Small intestine (tissue), 7 donors: ENCODE measurements around the gene UBL4A. TPM values are rescaled to one million over a fixed set of nuclear protein-coding genes. Genes with fewer than 3 reads are reported as not detected.
A peak's percentile ranks its signal among the peaks of the same experiment; 100 is the strongest.

Experiments
- DNase-seq, 2 donors: peaks; one replicate each; pipeline versions ENCODE4 v3.0.0 to v3.0.0-alpha.2; 2013
- FAIRE-seq: peaks from 2 replicates; lab custom pipeline; 2012; peaks lifted over from hg19 to GRCh38; lab: Jason Lieb, UNC
- H3K27ac ChIP-seq, 3 donors: one replicate each; pipeline ENCODE4 v1.5.1; 2013; ENCODE audit warnings: low read length in 2 of 3, mild to moderate bottlenecking in 2 of 3, control low read depth in 1 of 3, inconsistent platforms in 1 of 3, low read depth in 1 of 3, moderate library complexity in 1 of 3
- H3K27me3 ChIP-seq, 3 donors: one replicate each; pipeline ENCODE4 v1.6.1; 2013; ENCODE audit warnings: low read length in 3 of 3, inconsistent platforms in 1 of 3; ENCODE audit not compliant: control insufficient read depth in 3 of 3, insufficient read depth in 3 of 3
- H3K36me3 ChIP-seq, 3 donors: one replicate each; pipeline ENCODE4 v1.6.1; 2013; ENCODE audit warnings: low read length in 3 of 3, inconsistent platforms in 1 of 3, low read depth in 1 of 3, mild to moderate bottlenecking in 1 of 3, moderate library complexity in 1 of 3; ENCODE audit not compliant: control insufficient read depth in 3 of 3, insufficient read depth in 2 of 3
- H3K4me1 ChIP-seq, 3 donors: one replicate each; pipeline ENCODE4 v1.6.1; 2013; ENCODE audit warnings: low read length in 2 of 3, inconsistent platforms in 1 of 3, low read depth in 1 of 3, mild to moderate bottlenecking in 1 of 3, moderate library complexity in 1 of 3; ENCODE audit not compliant: control insufficient read depth in 3 of 3, insufficient read depth in 2 of 3
- H3K4me3 ChIP-seq, 3 donors: one replicate each; pipeline ENCODE4 v1.5.1; 2013; ENCODE audit warnings: low read length in 3 of 3, control low read depth in 1 of 3, inconsistent platforms in 1 of 3, low read depth in 1 of 3, mild to moderate bottlenecking in 1 of 3, moderate library complexity in 1 of 3
- H3K9me3 ChIP-seq, 2 donors: one replicate each; pipeline ENCODE4 v1.6.1; 2013; ENCODE audit warnings: low read depth in 1 of 2, low read length in 1 of 2; ENCODE audit not compliant: control insufficient read depth in 2 of 2, insufficient read depth in 1 of 2
- WGBS, 3 donors: extraction: QIAGEN DNeasy Blood & Tissue Kit; methylation state at CpG; one replicate each; pipeline ENCODE4 v1.1.7; 2013; 5-methylcytosine and 5-hydroxymethylcytosine counted together
- polyA plus RNA-seq, 4 donors: library from polyadenylated mRNA; stranded (reverse) in 3 of 4; unstranded in 1 of 4; fragments of 200-250 nt in 3 of 4; fragments of 120-200 nt in 1 of 4; gene quantifications; one replicate each; pipeline versions ENCODE4 v1.2.1 to v1.2.3, GENCODE V29; 2013
- donor health status: healthy with polysubstance abuse.
- donor health status: control.
- donor health status: control.
- donor health status: Bipolar disorder and iron deficiency.
- donor health status: healthy.

Gene UBL4A
- polyA plus RNA-seq, 4 donors: 23.8 to 32.3 (median 28.3) TPM

DNA sequence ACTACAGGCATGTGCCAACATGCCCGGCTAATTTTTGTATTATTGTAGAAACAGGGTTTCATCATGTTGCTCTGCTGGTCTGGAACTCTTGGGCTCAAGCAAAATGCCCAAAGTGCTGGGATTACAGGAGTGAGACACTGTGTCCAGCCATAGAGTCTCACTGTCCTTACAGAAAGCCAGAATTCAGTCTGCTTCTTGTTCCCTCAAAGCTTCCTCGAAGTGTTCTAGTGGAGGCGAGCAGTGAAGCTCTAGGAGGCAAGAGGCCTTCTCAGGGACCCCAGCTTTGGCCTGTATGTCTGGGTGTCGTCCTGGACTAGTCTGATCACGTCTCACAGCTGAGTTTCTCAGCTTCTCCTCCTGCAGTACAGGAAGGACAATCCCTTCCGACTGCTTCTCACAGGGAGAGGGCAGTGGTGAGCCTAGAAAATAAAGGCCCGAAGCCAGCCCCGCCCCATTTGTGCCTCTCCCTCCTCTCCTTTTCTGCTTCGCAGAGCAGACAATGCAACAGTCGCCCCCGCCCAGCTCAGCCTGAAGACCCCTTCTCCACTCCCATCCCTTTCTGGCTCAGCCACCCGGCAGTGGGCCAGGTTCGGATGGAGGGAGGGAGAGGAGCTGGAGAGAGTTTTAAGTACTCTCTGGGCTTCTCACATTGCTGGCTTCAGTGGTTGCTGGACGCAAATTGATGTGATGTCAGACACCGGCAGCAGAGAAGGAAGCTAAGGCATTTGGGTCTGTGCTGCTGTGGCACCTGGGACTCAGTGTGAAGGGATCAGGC lies 40.7 kb upstream of the UBL4A start:
- peaks cover 0 to 20% (median 0%) of the 10 kb centered on the region in 3 donors for H3K4me1 ChIP-seq
- 7 to 28% (median 10%) methylated on average over 13 to 15 of the region's 15 CpGs for WGBS, 3 donors
- H3K36me3 ChIP-seq: peaks cover 0 to 5% (median 0%) of the 10 kb centered on the region in 3 donors
- H3K4me3 ChIP-seq: peak overlapping the region in 1 of 3 donors; percentile 37
- H3K27ac ChIP-seq: peak overlapping the region in 2 of 3 donors; percentile 74 to 82
- H3K27me3 ChIP-seq: no peaks in the 10 kb centered on the region
- FAIRE-seq: no peak
- no peaks in the 10 kb centered on the region for H3K9me3 ChIP-seq
- DNase-seq: peak; percentile 80 to 82

DNA sequence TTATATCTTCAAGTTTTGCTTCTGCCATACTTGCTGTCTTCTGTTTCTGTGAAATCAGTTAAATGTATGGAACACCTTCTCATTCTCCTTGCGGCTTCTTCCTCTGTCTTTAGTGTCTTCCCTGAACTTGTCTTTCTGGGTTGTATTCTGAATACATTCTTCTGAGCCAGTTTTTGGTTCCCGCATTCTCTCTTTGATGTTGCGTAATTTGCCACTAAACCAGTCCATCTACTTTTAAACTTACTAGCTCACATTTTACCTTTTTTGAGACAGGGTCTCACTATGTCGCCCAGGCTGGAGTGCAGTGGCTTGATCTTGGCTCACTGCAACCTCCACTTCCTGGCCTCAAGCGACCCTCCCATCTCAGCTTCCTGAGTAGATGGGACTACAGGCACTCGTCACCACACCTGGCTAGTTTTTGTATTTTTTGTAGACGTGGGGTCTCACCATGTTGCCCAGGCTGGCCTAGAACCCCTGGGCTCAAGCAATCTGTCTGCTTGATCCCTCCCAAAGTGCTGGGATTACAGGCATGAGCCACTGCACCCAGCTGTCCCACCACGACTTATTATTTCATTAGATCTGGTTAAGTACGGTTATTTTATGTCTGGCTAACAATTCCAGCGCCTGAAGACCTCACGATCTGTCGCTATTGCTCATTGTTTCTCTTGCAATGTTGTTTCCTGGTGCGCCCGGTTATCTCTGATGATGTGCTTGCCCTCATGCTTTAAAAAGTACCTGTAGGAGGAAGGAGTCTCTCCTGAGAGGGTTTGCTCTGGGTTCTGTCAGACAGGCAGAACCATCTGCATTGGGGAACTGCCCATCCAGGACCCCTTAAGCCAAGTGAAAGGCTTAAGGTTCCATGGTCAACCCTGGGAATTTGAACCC lies 39.4 kb upstream of the UBL4A start:
- Histone ChIP-seq H3K9me3 (no peaks in the 10 kb centered on the region), H3K27me3 (no peaks in the 10 kb centered on the region), H3K4me1 (peaks cover 0 to 12% (median 0%) of the 10 kb centered on the region in 3 donors), H3K27ac (no peak overlapping the region), H3K4me3 (no peak overlapping the region), H3K36me3 (peaks cover 0 to 2% (median 0%) of the 10 kb centered on the region in 3 donors)
- DNase-seq (no peak), FAIRE-seq (no peak)
- 78 to 85% (median 81%) methylated on average over 13 to 14 of the region's 14 CpGs for WGBS, 3 donors

DNA sequence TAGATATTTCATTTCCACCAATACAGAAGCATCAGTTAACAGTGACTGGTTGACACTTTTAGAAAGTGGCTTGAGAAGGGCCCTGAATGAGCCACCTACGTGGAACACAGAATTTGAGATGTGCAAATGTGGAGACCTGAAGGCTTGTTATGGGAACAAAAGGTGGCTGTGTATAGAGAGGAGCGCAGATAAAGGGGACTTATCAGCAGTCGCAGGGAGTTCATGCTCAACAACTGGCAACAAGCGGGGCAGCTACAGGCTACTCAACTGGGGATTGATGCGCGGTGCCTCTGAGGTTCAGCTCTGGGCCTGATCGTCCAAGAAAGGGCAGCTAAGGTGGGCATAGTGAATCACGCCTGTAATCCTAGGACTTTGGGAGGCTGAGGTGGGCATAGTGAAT lies 33.0 kb upstream of the UBL4A start:
- FAIRE-seq: no peak
- WGBS, 3 donors: 89 to 95% (median 94%) methylated on average over 8 of the region's 8 CpGs
- Histone ChIP-seq H3K4me1 (peaks cover 0 to 20% (median 0%) of the 10 kb centered on the region in 3 donors), H3K36me3 (no peaks in the 10 kb centered on the region), H3K27me3 (no peaks in the 10 kb centered on the region), H3K9me3 (no peaks in the 10 kb centered on the region), H3K4me3 (no peak overlapping the region), H3K27ac (no peak overlapping the region)
- DNase-seq: no peak

GRCh38 chrX:154517101-154517781 lies 30.8 kb upstream of the UBL4A start:
- Histone ChIP-seq H3K4me3 (peak overlapping the region in 2 of 3 donors; percentile 6 to 61), H3K27ac (peak overlapping the region; percentile 69 to 100 (median 98)), H3K36me3 (peaks cover 0 to 13% (median 0%) of the 10 kb centered on the region in 3 donors), H3K4me1 (peaks cover 0 to 20% (median 0%) of the 10 kb centered on the region in 3 donors), H3K9me3 (no peaks in the 10 kb centered on the region), H3K27me3 (no peaks in the 10 kb centered on the region)
- FAIRE-seq: no peak
- 34 to 56% (median 37%) methylated on average over 25 of the region's 25 CpGs for WGBS, 3 donors
- DNase-seq: peak; percentile 51 to 58

DNA sequence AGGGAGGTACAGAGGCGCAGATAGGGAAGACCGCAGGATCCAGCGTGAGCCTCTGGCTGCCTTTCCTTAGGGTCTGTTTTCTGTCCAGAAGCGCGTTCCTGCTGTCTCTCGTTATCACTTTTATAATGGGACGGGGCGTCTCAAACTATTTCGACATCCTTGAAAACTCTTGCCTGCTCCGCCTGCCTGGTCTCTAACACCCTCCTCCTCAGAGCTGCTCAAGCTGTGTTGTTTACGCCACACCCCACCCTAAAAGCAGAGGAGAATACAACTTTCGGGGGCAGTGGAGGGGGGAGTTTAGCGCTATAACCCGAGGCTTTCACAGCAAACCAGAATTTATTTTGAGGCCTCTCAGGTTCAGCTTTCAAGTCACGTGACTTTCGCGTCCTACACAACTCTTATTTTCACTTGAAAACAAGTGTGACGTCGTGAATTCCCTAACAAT lies 30.3 kb upstream of the UBL4A start:
- H3K27ac ChIP-seq: peak overlapping the region; percentile 69 to 100 (median 98)
- H3K4me3 ChIP-seq: peak overlapping the region in 2 of 3 donors; percentile 45 to 61
- peak; percentile 30 to 65 for DNase-seq
- 5 to 47% (median 10%) methylated on average over 19 of the region's 19 CpGs for WGBS, 3 donors
- no peaks in the 10 kb centered on the region for H3K27me3 ChIP-seq
- H3K9me3 ChIP-seq: no peaks in the 10 kb centered on the region
- H3K36me3 ChIP-seq: peaks cover 0 to 16% (median 0%) of the 10 kb centered on the region in 3 donors
- FAIRE-seq: no peak
- peaks cover 0 to 20% (median 0%) of the 10 kb centered on the region in 3 donors for H3K4me1 ChIP-seq

- Histone ChIP-seq H3K4me3 (peak within 1 kb of the TSS; percentile 63 to 94 (median 78)), H3K27me3 (no peaks in the 10 kb centered on the region), H3K9me3 (no peaks in the 10 kb centered on the region), H3K36me3 (peaks cover 0 to 20% (median 0%) of the 10 kb centered on the region in 3 donors), H3K27ac (peak within 1 kb of the TSS; percentile 87 to 100 (median 98)), H3K4me1 (peaks cover 0 to 20% (median 0%) of the 10 kb centered on the region in 3 donors)
- 1 to 39% (median 1%) methylated on average over 21 to 59 of the region's 59 CpGs for WGBS, 3 donors
- DNase-seq (peak; percentile 87 to 90), FAIRE-seq (no peak)
These were observed 29.7 kb upstream of the UBL4A start, which contains the start of gene FAM3A for GRCh38 chrX:154515966-154516655. Gene FAM3A (minus strand): TSS chrX:154516232. CDS start chrX:154515772, 460 bp downstream.

- peak overlapping the region; percentile 87 to 98 (median 97) for H3K27ac ChIP-seq
- FAIRE-seq: peak; percentile 65
- 13 to 47% (median 14%) methylated on average over 24 to 34 of the region's 34 CpGs for WGBS, 3 donors
These were observed 28.9 kb upstream of the UBL4A start for GRCh38 chrX:154515090-154515965.

More at GRCh38 chrX:154515090-154515965, 28.9 kb upstream of the UBL4A start:
- Histone ChIP-seq H3K4me3 (peak overlapping the region; percentile 63 to 94 (median 78)), H3K9me3 (no peaks in the 10 kb centered on the region), H3K36me3 (peaks cover 0 to 24% (median 0%) of the 10 kb centered on the region in 3 donors), H3K27me3 (no peaks in the 10 kb centered on the region), H3K4me1 (peaks cover 0 to 20% (median 0%) of the 10 kb centered on the region in 3 donors)
- DNase-seq: peak; percentile 76 to 86
